ENCODE measurements around the gene NPIPA5.
"Not testable (repeated sequence)": the region's sequence is repeated elsewhere in the genome, so short reads cannot be mapped to it uniquely, and the experiment has no call there.

NPIPA5 gene

GRCh38 chr16:15378194-15378593 lies at the start of gene NPIPA5:
Gene NPIPA5 (minus strand): TSS chr16:15378294. CDS start chr16:15378294, 0 bp downstream.
- not testable (repeated sequence) for DNase-seq (ENCODE audit: low spot score)

GRCh38 chr16:15427648-15428239 lies 49.6 kb upstream of the NPIPA5 start:
- DNase-seq (ENCODE audit: low spot score): peak; percentile 46

GRCh38 chr16:15426796-15427195 lies 48.7 kb upstream of the NPIPA5 start:
- no peak for DNase-seq (ENCODE audit: low spot score)

- no peak for DNase-seq (ENCODE audit: low spot score)
These were observed 47.8 kb upstream of the NPIPA5 start for GRCh38 chr16:15425861-15426260.

GRCh38 chr16:15422222-15422621 lies 44.1 kb upstream of the NPIPA5 start:
- DNase-seq (ENCODE audit: low spot score): no peak

GRCh38 chr16:15421696-15422095 lies 43.6 kb upstream of the NPIPA5 start:
- DNase-seq (ENCODE audit: low spot score): not testable (repeated sequence)

- DNase-seq (ENCODE audit: low spot score): no peak
These were observed 40.1 kb upstream of the NPIPA5 start for GRCh38 chr16:15418206-15418605.

GRCh38 chr16:15417197-15417596 lies 39.1 kb upstream of the NPIPA5 start:
- DNase-seq (ENCODE audit: low spot score): no peak

- no peak for DNase-seq (ENCODE audit: low spot score)
These were observed 37.5 kb upstream of the NPIPA5 start for GRCh38 chr16:15415511-15415985.

GRCh38 chr16:15409476-15409875 lies 31.4 kb upstream of the NPIPA5 start:
- DNase-seq (ENCODE audit: low spot score): not testable (repeated sequence)

GRCh38 chr16:15407756-15408155 lies 29.7 kb upstream of the NPIPA5 start:
- DNase-seq (ENCODE audit: low spot score): not testable (repeated sequence)

GRCh38 chr16:15404792-15405191 lies 26.7 kb upstream of the NPIPA5 start:
- DNase-seq (ENCODE audit: low spot score): no peak

GRCh38 chr16:15404091-15404490 lies 26.0 kb upstream of the NPIPA5 start:
- not testable (repeated sequence) for DNase-seq (ENCODE audit: low spot score)

GRCh38 chr16:15403392-15403995 lies 25.4 kb upstream of the NPIPA5 start:
- no peak for DNase-seq (ENCODE audit: low spot score)

GRCh38 chr16:15401972-15402371 lies 23.9 kb upstream of the NPIPA5 start:
- no peak for DNase-seq (ENCODE audit: low spot score)

GRCh38 chr16:15400314-15400713 lies 22.2 kb upstream of the NPIPA5 start:
- DNase-seq (ENCODE audit: low spot score): not testable (repeated sequence)

GRCh38 chr16:15399317-15399716 lies 21.2 kb upstream of the NPIPA5 start:
- no peak for DNase-seq (ENCODE audit: low spot score)

GRCh38 chr16:15398618-15399316 lies 20.7 kb upstream of the NPIPA5 start:
- DNase-seq (ENCODE audit: low spot score): no peak

- no peak for DNase-seq (ENCODE audit: low spot score)
These were observed 19.0 kb upstream of the NPIPA5 start for GRCh38 chr16:15396948-15397594.

- not testable (repeated sequence) for DNase-seq (ENCODE audit: low spot score)
These were observed 18.4 kb upstream of the NPIPA5 start for GRCh38 chr16:15396509-15396829.

- DNase-seq (ENCODE audit: low spot score): not testable (repeated sequence)
These were observed 17.8 kb upstream of the NPIPA5 start, which contains the start of gene MPV17L for GRCh38 chr16:15395631-15396508. Gene MPV17L (plus strand): TSS chr16:15395754. CDS start chr16:15395898, 144 bp downstream.

GRCh38 chr16:15393025-15393424 lies 14.9 kb upstream of the NPIPA5 start:
- not testable (repeated sequence) for DNase-seq (ENCODE audit: low spot score)
